WTC11 (cell line): Measurements from ENCODE around the gene OLFM2. TPM values are rescaled to one million over a fixed set of nuclear protein-coding genes. Genes with fewer than 3 reads are reported as not detected.

ENCODE experiments used
- ATAC-seq: fragments of 200-7000 bp; cut with Tn5 transposase; 2 replicates; pipeline ENCODE4 v1.10.0; 2021; ENCODE audit warnings: mild to moderate bottlenecking, moderate library complexity
- CTCF ChIA-PET: fragments of 300-600 bp; sonication (Branson Sonifier 250); formaldehyde crosslinking; loops from one replicate; lab custom pipeline; 2021; ENCODE audit warnings: antibody characterized with exemption; lab: Charles Lee
- POLR2A ChIA-PET: fragments of 350-600 bp; sonication (Branson Sonifier 250); formaldehyde crosslinking; loops from one replicate; lab custom pipeline; 2021; ENCODE audit warnings: antibody characterized with exemption; lab: Charles Lee
- DNase-seq: peaks from one replicate; pipeline ENCODE4 v3.0.0; 2021; ENCODE audit warnings: low spot score
- H3K27ac Mint-ChIP-seq: 2 replicates; pipeline ENCODE4 v1.8.0; 2021; ENCODE audit warnings: mixed read lengths
- H3K27me3 Mint-ChIP-seq: 2 replicates; pipeline ENCODE4 v1.8.0; 2021; ENCODE audit warnings: low read depth, mild to moderate bottlenecking, moderate library complexity, mixed read lengths
- H3K36me3 Mint-ChIP-seq: 2 replicates; pipeline ENCODE4 v1.8.0; 2021; ENCODE audit warnings: mixed read lengths
- H3K4me1 Mint-ChIP-seq: 2 replicates; pipeline ENCODE4 v1.8.0; 2022; ENCODE audit warnings: mixed read lengths
- H3K4me3 Mint-ChIP-seq: 2 replicates; pipeline ENCODE4 v1.8.0; 2021; ENCODE audit warnings: mild to moderate bottlenecking, moderate library complexity, mixed read lengths
- H3K9me3 Mint-ChIP-seq: 2 replicates; pipeline ENCODE4 v1.8.0; 2021; ENCODE audit warnings: mixed read lengths
- ATF1 ChIP-seq: sonication (generic); formaldehyde crosslinking; IDR thresholded peaks from 2 replicates; pipeline ENCODE4 v1.8.1; 2023; ENCODE audit warnings: mild to moderate bottlenecking, moderate library complexity, missing genetic modification reagents
- ESRRA ChIP-seq: sonication (generic); formaldehyde crosslinking; IDR thresholded peaks from 2 replicates; pipeline ENCODE4 v1.8.1; 2022; ENCODE audit warnings: mild to moderate bottlenecking, missing genetic modification reagents, borderline replicate concordance
- ETV6 ChIP-seq: sonication (generic); formaldehyde crosslinking; IDR thresholded peaks from 2 replicates; pipeline ENCODE4 v1.8.1; 2022; ENCODE audit warnings: mild to moderate bottlenecking, missing genetic modification reagents
- GTF2I ChIP-seq: fragments of 250-450 bp; sonication (Bioruptor Pico); conservative IDR thresholded peaks from 2 replicates; pipeline ENCODE4 v1.4.0; 2021; ENCODE audit warnings: mild to moderate bottlenecking
- NFYB ChIP-seq: sonication (generic); formaldehyde crosslinking; conservative IDR thresholded peaks from 2 replicates; pipeline ENCODE4 v1.8.0; 2022; ENCODE audit warnings: low read depth, missing genetic modification reagents
- TCF7 ChIP-seq: sonication (generic); formaldehyde crosslinking; IDR thresholded peaks from 2 replicates; pipeline ENCODE4 v1.8.0; 2022; ENCODE audit warnings: mild to moderate bottlenecking, low read depth, missing genetic modification reagents, moderate library complexity
- TEAD1 ChIP-seq: sonication (generic); formaldehyde crosslinking; IDR thresholded peaks from 2 replicates; pipeline ENCODE4 v1.8.0; 2022; ENCODE audit warnings: mild to moderate bottlenecking, missing genetic modification reagents
- ZNF317 ChIP-seq: sonication (generic); formaldehyde crosslinking; IDR thresholded peaks from 2 replicates; pipeline ENCODE4 v1.8.1; 2023; ENCODE audit warnings: low read depth, mild to moderate bottlenecking, moderate library complexity, missing genetic modification reagents, borderline replicate concordance
- total RNA-seq: library from RNA; stranded (reverse); gene quantifications from 3 replicates; pipeline ENCODE4 v1.2.3, GENCODE V29; 2021
- TF ChIP-seq, protein P1 (sequence below): sonication (generic); formaldehyde crosslinking; IDR thresholded peaks from 2 replicates; pipeline ENCODE4 v1.8.1; 2023; ENCODE audit warnings: mild to moderate bottlenecking, missing genetic modification reagents
- TF ChIP-seq, protein P2 (sequence below): fragments of 250-450 bp; sonication (Bioruptor Pico); conservative IDR thresholded peaks from 2 replicates; pipeline ENCODE4 v1.9.0; 2021; ENCODE audit warnings: mild to moderate bottlenecking
- TF ChIP-seq, protein P3 (sequence below): sonication (generic); formaldehyde crosslinking; conservative IDR thresholded peaks from 2 replicates; pipeline ENCODE4 v1.8.1; 2023; ENCODE audit warnings: mild to moderate bottlenecking, low read depth, missing genetic modification reagents, moderate library complexity
- TF ChIP-seq, protein P4 (sequence below): sonication (generic); formaldehyde crosslinking; IDR thresholded peaks from 2 replicates; pipeline ENCODE4 v1.8.1; 2022; ENCODE audit warnings: mild to moderate bottlenecking, missing genetic modification reagents, moderate library complexity, borderline replicate concordance
- TF ChIP-seq, protein P5 (sequence below): sonication (generic); formaldehyde crosslinking; conservative IDR thresholded peaks from 2 replicates; pipeline ENCODE4 v1.8.1; 2022; ENCODE audit warnings: mild to moderate bottlenecking, missing genetic modification reagents
- TF ChIP-seq, protein P6 (sequence below): sonication (generic); formaldehyde crosslinking; IDR thresholded peaks from 2 replicates; pipeline ENCODE4 v1.8.0; 2023; ENCODE audit warnings: missing genetic modification reagents, mild to moderate bottlenecking, borderline replicate concordance

The OLFM2 gene
- total RNA-seq, 1 experiment from 2014 or later: 66.0 TPM

DNA sequence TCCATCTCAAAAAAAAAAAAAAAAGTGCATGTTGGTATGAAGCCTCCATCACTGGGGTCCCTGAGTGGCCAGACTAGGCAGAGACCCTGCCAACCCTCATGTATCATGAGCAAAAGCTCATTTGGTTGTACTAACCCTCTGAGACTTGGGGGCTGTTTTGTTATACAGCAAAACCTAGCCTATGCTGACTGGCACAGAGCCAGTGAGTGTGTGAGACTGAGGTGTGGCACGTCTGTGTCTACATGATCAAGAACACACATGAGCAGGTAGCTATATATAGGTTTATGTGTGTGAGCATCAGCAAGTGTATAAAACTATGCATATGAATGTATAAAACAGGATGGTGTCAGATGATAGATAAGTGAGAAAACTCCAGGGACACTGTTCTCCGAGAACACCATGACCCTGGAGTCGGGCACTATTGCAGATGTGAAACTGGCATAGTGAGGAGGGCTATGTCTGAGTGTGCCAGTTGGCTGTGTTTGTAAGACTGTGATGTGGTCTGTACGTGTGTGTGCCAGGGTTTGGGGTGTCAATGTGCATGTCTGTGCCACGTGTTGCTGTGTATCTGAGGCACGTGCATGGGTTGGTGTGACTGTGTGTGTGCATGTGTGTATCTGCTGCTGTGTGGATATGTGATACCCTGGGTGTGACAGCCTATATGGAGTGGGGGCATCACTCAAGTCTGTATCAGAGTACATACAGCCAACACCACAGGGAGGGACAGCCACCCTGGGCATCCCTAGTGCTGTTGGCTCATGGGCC is 44.5 kb downstream of the OLFM2 start (continued):
- no peak for TF ChIP-seq ESRRA
- TF ChIP-seq, protein P1, sequence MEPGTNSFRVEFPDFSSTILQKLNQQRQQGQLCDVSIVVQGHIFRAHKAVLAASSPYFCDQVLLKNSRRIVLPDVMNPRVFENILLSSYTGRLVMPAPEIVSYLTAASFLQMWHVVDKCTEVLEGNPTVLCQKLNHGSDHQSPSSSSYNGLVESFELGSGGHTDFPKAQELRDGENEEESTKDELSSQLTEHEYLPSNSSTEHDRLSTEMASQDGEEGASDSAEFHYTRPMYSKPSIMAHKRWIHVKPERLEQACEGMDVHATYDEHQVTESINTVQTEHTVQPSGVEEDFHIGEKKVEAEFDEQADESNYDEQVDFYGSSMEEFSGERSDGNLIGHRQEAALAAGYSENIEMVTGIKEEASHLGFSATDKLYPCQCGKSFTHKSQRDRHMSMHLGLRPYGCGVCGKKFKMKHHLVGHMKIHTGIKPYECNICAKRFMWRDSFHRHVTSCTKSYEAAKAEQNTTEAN (CRISPR knock-in tag): no peak
- no peak for TF ChIP-seq ZNF317 (CRISPR knock-in tag)
- TF ChIP-seq, protein P2, sequence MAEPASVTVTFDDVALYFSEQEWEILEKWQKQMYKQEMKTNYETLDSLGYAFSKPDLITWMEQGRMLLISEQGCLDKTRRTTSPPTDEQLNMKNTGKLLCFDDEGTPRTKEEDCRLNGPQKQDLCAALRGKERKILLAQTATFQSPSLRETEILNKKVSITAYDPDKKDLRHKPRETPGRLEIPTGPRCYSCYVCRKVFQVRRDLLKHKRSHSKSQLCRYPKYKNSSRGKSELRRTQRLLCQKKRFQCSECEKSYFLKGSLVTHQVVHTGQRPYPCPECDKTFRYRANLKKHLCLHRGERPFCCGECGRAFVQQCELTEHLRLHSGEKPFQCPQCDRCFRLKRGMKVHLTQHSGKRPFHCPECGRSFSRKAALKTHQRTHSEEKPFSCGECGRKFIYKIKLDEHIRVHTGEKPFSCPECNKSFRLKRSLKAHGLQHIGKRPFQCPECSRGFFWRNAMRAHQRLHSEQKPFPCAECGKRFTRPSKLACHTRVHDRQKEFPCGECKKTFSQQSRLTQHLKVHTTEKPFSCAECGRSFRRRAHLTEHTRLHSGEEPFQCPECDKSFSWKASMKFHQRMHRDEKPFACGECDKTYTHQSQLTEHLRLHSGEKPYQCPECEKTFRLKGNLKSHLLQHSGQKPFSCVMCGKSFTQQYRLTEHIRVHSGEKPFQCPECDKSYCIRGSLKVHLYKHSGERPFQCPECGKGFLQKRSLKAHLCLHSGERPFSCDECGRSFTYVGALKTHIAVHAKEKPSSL (CRISPR knock-in tag): no peak
- no peak for TF ChIP-seq GTF2I (CRISPR knock-in tag)
- TF ChIP-seq, protein P3, sequence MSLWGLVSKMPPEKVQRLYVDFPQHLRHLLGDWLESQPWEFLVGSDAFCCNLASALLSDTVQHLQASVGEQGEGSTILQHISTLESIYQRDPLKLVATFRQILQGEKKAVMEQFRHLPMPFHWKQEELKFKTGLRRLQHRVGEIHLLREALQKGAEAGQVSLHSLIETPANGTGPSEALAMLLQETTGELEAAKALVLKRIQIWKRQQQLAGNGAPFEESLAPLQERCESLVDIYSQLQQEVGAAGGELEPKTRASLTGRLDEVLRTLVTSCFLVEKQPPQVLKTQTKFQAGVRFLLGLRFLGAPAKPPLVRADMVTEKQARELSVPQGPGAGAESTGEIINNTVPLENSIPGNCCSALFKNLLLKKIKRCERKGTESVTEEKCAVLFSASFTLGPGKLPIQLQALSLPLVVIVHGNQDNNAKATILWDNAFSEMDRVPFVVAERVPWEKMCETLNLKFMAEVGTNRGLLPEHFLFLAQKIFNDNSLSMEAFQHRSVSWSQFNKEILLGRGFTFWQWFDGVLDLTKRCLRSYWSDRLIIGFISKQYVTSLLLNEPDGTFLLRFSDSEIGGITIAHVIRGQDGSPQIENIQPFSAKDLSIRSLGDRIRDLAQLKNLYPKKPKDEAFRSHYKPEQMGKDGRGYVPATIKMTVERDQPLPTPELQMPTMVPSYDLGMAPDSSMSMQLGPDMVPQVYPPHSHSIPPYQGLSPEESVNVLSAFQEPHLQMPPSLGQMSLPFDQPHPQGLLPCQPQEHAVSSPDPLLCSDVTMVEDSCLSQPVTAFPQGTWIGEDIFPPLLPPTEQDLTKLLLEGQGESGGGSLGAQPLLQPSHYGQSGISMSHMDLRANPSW (CRISPR knock-in tag): no peak

DNA sequence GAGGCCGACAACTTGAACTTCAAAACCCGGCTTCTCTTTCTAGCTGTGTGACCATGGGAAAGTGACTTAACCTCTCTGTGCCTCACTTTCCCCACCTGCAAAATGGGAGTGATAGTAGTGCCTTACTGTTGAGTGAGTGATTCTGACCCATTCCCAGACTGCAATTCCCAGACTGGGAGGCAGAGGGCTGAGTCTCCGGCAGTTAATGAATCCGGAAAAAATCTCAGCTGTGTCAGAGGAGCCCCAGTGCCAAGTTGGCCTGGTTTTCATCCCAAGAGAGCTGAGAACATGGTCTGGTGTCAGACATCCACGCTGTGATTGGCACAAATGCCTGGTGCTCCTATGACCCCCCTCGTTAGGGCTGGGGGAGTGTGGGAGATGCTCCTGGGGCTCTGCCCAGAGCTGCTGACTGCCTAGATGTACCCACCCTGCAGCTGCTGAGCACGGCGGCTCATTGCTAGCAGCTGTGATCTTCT is 51.2 kb downstream of the OLFM2 start:
- H3K4me3 Mint-ChIP-seq: no peak overlapping the region
- no peaks in the 10 kb centered on the region for H3K27me3 Mint-ChIP-seq
- DNase-seq (no peak), ATAC-seq (0 out of 2 replicates have a peak, but pooled peaks have one; percentile 50)
- H3K36me3 Mint-ChIP-seq: peaks cover 5% of the 10 kb centered on the region
- ChIA-PET CTCF (interaction anchor here (0.5 to 2.3 kb wide), 16 partner anchors 9 to 752 kb away, joined by 3 to 19 read pairs (median 4); partner anchors contain the start of genes OLFM2 and PIN1), POLR2A (no interaction called here)
- peak; percentile 51; the same call in 1 of the 2 replicates for TF ChIP-seq GTF2I (CRISPR knock-in tag)
- TF ChIP-seq, protein P4, sequence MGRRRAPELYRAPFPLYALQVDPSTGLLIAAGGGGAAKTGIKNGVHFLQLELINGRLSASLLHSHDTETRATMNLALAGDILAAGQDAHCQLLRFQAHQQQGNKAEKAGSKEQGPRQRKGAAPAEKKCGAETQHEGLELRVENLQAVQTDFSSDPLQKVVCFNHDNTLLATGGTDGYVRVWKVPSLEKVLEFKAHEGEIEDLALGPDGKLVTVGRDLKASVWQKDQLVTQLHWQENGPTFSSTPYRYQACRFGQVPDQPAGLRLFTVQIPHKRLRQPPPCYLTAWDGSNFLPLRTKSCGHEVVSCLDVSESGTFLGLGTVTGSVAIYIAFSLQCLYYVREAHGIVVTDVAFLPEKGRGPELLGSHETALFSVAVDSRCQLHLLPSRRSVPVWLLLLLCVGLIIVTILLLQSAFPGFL (CRISPR knock-in tag): no peak
- peaks cover 5% of the 10 kb centered on the region for H3K4me1 Mint-ChIP-seq
- no peaks in the 10 kb centered on the region for H3K9me3 Mint-ChIP-seq
- no peak overlapping the region for H3K27ac Mint-ChIP-seq

DNA sequence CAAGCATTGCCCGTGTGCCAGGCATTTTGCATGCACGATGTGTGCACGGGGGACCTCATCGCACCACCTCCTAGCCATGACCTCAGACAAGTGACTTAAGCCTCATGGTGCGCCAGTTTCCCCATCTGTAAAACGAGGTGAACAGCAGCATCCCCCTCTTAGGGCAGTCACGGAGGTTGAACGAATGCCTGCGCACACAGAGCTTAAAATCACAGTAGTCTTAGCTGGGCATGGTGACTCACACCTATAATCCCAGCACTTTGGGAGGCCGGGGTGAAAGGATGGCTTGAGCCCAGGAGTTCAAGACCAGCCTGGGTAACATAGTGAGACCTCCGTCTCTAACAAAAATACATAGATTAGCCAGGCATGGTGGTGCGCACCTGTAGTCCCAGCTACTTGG is 52.6 kb downstream of the OLFM2 start:
- Mint-ChIP-seq H3K4me1 (peaks cover 5% of the 10 kb centered on the region), H3K9me3 (no peaks in the 10 kb centered on the region), H3K4me3 (no peak overlapping the region), H3K27ac (peak overlapping the region; percentile 56; the same call in 1 of the 2 replicates), H3K36me3 (peaks cover 3% of the 10 kb centered on the region; the same call in 1 of the 2 replicates), H3K27me3 (no peaks in the 10 kb centered on the region)
- DNase-seq: no peak
- CTCF ChIA-PET: interaction anchor here (0.7 to 2.3 kb wide), 5 partner anchors 8 to 366 kb away, joined by 3 to 19 read pairs (median 4); no protein-coding TSS in a partner anchor
- ATAC-seq: no peak
- TF ChIP-seq TCF7 (CRISPR knock-in tag) (no peak), TEAD1 (CRISPR knock-in tag) (no peak), GTF2I (CRISPR knock-in tag) (no peak), ETV6 (CRISPR knock-in tag) (no peak), NFYB (CRISPR knock-in tag) (no peak), ATF1 (CRISPR knock-in tag) (no peak)
- TF ChIP-seq, protein P5, sequence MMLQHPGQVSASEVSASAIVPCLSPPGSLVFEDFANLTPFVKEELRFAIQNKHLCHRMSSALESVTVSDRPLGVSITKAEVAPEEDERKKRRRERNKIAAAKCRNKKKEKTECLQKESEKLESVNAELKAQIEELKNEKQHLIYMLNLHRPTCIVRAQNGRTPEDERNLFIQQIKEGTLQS (CRISPR knock-in tag): no peak
- TF ChIP-seq, protein P6, sequence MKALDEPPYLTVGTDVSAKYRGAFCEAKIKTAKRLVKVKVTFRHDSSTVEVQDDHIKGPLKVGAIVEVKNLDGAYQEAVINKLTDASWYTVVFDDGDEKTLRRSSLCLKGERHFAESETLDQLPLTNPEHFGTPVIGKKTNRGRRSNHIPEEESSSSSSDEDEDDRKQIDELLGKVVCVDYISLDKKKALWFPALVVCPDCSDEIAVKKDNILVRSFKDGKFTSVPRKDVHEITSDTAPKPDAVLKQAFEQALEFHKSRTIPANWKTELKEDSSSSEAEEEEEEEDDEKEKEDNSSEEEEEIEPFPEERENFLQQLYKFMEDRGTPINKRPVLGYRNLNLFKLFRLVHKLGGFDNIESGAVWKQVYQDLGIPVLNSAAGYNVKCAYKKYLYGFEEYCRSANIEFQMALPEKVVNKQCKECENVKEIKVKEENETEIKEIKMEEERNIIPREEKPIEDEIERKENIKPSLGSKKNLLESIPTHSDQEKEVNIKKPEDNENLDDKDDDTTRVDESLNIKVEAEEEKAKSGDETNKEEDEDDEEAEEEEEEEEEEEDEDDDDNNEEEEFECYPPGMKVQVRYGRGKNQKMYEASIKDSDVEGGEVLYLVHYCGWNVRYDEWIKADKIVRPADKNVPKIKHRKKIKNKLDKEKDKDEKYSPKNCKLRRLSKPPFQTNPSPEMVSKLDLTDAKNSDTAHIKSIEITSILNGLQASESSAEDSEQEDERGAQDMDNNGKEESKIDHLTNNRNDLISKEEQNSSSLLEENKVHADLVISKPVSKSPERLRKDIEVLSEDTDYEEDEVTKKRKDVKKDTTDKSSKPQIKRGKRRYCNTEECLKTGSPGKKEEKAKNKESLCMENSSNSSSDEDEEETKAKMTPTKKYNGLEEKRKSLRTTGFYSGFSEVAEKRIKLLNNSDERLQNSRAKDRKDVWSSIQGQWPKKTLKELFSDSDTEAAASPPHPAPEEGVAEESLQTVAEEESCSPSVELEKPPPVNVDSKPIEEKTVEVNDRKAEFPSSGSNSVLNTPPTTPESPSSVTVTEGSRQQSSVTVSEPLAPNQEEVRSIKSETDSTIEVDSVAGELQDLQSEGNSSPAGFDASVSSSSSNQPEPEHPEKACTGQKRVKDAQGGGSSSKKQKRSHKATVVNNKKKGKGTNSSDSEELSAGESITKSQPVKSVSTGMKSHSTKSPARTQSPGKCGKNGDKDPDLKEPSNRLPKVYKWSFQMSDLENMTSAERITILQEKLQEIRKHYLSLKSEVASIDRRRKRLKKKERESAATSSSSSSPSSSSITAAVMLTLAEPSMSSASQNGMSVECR (CRISPR knock-in tag): no peak
- TF ChIP-seq, protein P3 (CRISPR knock-in tag): no peak
- POLR2A ChIA-PET: no interaction called here
